Activated B cell treated with CpG ODN at 0.5 μM for 24 hours (primary cell): ENCODE measurements around the gene TCP11L2. TPM values are rescaled to one million over a fixed set of nuclear protein-coding genes. Genes with fewer than 3 reads are reported as not detected.
A peak's percentile ranks its signal among the peaks of the same experiment; 100 is the strongest.

Experiments
- ATAC-seq: fragments of 200-7000 bp; cut with Tn5 transposase; one replicate; pipeline ENCODE4 v1.10.0; 2021; ENCODE audit warnings: low read depth, mild to moderate bottlenecking, moderate library complexity
- CTCF ChIA-PET: fragments of 350-600 bp; sonication (Branson Sonifier 250); formaldehyde crosslinking; loops from one replicate; lab custom pipeline; 2021; ENCODE audit warnings: antibody characterized with exemption; lab: Charles Lee
- POLR2A ChIA-PET: fragments of 350-600 bp; sonication (Branson Sonifier 250); formaldehyde crosslinking; loops from one replicate; lab custom pipeline; 2021; ENCODE audit warnings: antibody characterized with exemption; lab: Charles Lee
- DNase-seq: peaks from one replicate; pipeline ENCODE4 v3.0.0; 2022
- H3K27ac Mint-ChIP-seq: one replicate; pipeline ENCODE4 v1.8.0; 2020; ENCODE audit warnings: mixed read lengths
- H3K27me3 Mint-ChIP-seq: one replicate; pipeline ENCODE4 v1.8.0; 2021; ENCODE audit warnings: mixed read lengths
- H3K36me3 Mint-ChIP-seq: one replicate; pipeline ENCODE4 v1.8.0; 2021; ENCODE audit warnings: low read depth, mixed read lengths
- H3K4me1 Mint-ChIP-seq: one replicate; pipeline ENCODE4 v1.8.0; 2021; ENCODE audit warnings: mixed read lengths
- H3K4me3 Mint-ChIP-seq: one replicate; pipeline ENCODE4 v1.8.0; 2020; ENCODE audit warnings: mild to moderate bottlenecking, mixed read lengths
- H3K9me3 Mint-ChIP-seq: one replicate; pipeline ENCODE4 v1.8.0; 2020; ENCODE audit warnings: mixed read lengths
- intact Hi-C: fragments of 100-400 bp; cut with micrococcal nuclease; formaldehyde crosslinking; loops from one replicate; pipeline ENCODE4 v1.15.1; 2024
- total RNA-seq: library from RNA; stranded (reverse); gene quantifications from 2 replicates; pipeline ENCODE4 v1.2.3, GENCODE V29; 2022
- TF ChIP-seq, protein P1 (sequence below): fragments of 200-600 bp; IDR thresholded peaks from one replicate; pipeline ENCODE4 v1.8.0; 2022; ENCODE audit warnings: antibody characterized with exemption, mild to moderate bottlenecking

TCP11L2 gene
- total RNA-seq, 1 donor from 2014 or later: 52.5 TPM

GRCh38 chr12:106287364-106287763 lies 15.2 kb upstream of the TCP11L2 start:
- no peak for ATAC-seq
- Mint-ChIP-seq H3K4me3 (no peak overlapping the region), H3K36me3 (peaks cover under 1% of the 10 kb centered on the region), H3K9me3 (peaks cover under 1% of the 10 kb centered on the region), H3K27me3 (peaks cover 2% of the 10 kb centered on the region), H3K4me1 (peaks cover 40% of the 10 kb centered on the region), H3K27ac (no peak overlapping the region)
- intact Hi-C loops: no loop called here
- ChIA-PET CTCF (no interaction called here), POLR2A (no interaction called here)
- TF ChIP-seq, protein P1, sequence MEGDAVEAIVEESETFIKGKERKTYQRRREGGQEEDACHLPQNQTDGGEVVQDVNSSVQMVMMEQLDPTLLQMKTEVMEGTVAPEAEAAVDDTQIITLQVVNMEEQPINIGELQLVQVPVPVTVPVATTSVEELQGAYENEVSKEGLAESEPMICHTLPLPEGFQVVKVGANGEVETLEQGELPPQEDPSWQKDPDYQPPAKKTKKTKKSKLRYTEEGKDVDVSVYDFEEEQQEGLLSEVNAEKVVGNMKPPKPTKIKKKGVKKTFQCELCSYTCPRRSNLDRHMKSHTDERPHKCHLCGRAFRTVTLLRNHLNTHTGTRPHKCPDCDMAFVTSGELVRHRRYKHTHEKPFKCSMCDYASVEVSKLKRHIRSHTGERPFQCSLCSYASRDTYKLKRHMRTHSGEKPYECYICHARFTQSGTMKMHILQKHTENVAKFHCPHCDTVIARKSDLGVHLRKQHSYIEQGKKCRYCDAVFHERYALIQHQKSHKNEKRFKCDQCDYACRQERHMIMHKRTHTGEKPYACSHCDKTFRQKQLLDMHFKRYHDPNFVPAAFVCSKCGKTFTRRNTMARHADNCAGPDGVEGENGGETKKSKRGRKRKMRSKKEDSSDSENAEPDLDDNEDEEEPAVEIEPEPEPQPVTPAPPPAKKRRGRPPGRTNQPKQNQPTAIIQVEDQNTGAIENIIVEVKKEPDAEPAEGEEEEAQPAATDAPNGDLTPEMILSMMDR: no peak
- no peak for DNase-seq

DNA sequence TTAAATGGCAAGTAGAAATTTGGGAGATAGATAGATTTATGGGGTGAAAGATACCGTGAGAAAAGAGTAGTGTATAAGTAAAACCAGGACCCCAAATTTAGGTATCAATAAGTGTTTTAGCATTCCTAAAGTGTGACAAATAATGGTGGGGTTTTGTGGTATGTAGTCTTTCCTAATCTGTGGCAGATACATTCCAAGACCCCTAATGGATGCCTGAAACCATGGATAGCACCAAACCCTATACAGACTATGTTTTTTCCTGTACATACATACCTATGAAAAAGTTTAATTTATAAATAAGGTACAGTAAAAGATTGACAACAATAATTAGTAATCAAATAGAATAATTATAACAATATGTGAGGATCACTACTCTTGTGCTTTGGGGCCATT lies 14.4 kb upstream of the TCP11L2 start:
- H3K27me3 Mint-ChIP-seq: peaks cover under 1% of the 10 kb centered on the region
- H3K27ac Mint-ChIP-seq: no peak overlapping the region
- H3K4me3 Mint-ChIP-seq: no peak overlapping the region
- no peaks in the 10 kb centered on the region for H3K9me3 Mint-ChIP-seq
- H3K4me1 Mint-ChIP-seq: peaks cover 42% of the 10 kb centered on the region
- DNase-seq (no peak), ATAC-seq (no peak)
- TF ChIP-seq, protein P1: no peak
- no peaks in the 10 kb centered on the region for H3K36me3 Mint-ChIP-seq
- ChIA-PET CTCF (no interaction called here), POLR2A (no interaction called here)
- intact Hi-C loops: no loop called here

DNA sequence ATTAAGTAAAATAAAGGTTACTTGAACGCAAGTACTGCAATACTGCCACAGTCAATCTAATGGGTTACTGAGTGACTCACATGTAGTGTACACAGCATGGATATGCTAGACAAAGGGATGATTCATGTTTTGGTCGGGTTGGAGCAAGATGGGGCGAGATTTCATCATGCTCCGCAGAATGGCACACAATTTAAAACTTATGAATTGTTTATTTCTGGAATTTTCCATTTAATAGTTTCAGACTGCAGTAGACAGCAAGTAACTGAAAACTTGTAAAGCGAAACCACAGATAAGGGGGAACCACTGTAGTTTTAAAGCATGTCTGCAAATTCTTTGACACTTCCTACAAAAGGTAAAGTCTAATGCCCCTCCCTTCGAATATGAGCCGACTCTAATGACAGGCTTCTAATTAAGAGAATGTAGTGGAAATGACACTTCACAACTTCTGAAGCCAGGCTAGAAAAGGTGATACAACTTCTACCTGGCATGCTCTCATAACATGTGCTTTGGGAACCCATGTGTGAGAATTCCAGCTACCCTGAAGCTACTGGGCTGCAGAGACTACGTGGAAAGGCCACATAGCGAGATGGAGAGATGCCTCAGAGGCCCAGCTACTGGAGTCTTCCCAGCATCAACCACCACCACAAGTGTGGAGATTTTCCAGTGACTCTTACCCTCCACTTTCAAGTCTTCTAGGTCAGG lies 13.9 kb upstream of the TCP11L2 start:
- TF ChIP-seq, protein P1: no peak
- Mint-ChIP-seq H3K4me3 (no peak overlapping the region), H3K4me1 (peaks cover 42% of the 10 kb centered on the region), H3K27ac (peak overlapping the region; percentile 56), H3K27me3 (no peaks in the 10 kb centered on the region), H3K9me3 (no peaks in the 10 kb centered on the region), H3K36me3 (no peaks in the 10 kb centered on the region)
- intact Hi-C loops: no loop called here
- DNase-seq (no peak), ATAC-seq (peak; percentile 66)
- ChIA-PET CTCF (interaction anchor here (0.9 kb wide), 1 partner anchor 12 kb away, joined by 4 read pairs; no protein-coding TSS in a partner anchor), POLR2A (interaction anchor here (2.0 kb wide), 1 partner anchor 13 kb away, joined by 11 read pairs; no protein-coding TSS in a partner anchor)

DNA sequence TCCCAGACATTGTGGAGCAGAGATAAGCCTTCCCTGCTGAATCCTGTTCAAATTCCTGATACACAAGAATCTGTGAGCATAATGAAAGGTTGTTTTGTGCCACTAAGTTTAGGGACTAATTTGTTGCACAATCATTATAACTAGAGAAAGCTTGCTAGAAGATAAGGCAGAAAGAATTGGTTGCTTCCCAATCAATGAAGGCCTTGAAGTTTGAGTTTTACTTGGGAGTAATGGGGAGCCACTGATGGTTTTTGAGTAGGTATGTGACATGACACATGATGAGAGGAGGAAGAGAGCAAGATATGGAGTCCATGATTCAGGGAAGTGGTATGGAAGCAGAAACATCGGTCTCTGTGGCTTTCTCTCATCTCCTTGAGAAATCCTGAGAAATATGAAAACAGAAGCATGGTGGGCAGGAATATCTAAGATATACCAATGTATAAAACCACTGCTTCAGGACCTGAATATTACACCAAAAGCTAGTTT lies 13.3 kb upstream of the TCP11L2 start:
- Mint-ChIP-seq H3K4me1 (peaks cover 42% of the 10 kb centered on the region), H3K36me3 (no peaks in the 10 kb centered on the region), H3K4me3 (no peak overlapping the region), H3K9me3 (no peaks in the 10 kb centered on the region), H3K27ac (peak overlapping the region; percentile 31), H3K27me3 (no peaks in the 10 kb centered on the region)
- no peak for DNase-seq
- no peak for ATAC-seq
- TF ChIP-seq, protein P1: no peak
- POLR2A ChIA-PET: interaction anchor here (2.0 kb wide), 1 partner anchor 12 kb away, joined by 11 read pairs; no protein-coding TSS in a partner anchor
- CTCF ChIA-PET: interaction anchor here (0.9 to 1.6 kb wide), 2 partner anchors 11 to 65 kb away, joined by 3 to 4 read pairs; no protein-coding TSS in a partner anchor
- intact Hi-C loops: no loop called here

- intact Hi-C loops: loop anchor here (1.0 kb wide), 1 partner anchor 8 kb away; no protein-coding TSS in a partner anchor
- Mint-ChIP-seq H3K27me3 (no peaks in the 10 kb centered on the region), H3K4me1 (peaks cover 31% of the 10 kb centered on the region), H3K9me3 (no peaks in the 10 kb centered on the region), H3K27ac (no peak overlapping the region), H3K36me3 (no peaks in the 10 kb centered on the region), H3K4me3 (no peak overlapping the region)
- ChIA-PET CTCF (interaction anchor here (1.6 to 3.9 kb wide), 2 partner anchors 8 to 67 kb away, joined by 3 to 13 read pairs; no protein-coding TSS in a partner anchor), POLR2A (interaction anchor here (0.9 to 1.4 kb wide), 2 partner anchors 11 to 13 kb away, joined by 3 to 4 read pairs; no protein-coding TSS in a partner anchor)
- no peak for ATAC-seq
- TF ChIP-seq, protein P1: no peak
- no peak for DNase-seq
These were observed 11.9 kb upstream of the TCP11L2 start for GRCh38 chr12:106290666-106291065.
